ENCODE data around the gene DEFB124.

DNA sequence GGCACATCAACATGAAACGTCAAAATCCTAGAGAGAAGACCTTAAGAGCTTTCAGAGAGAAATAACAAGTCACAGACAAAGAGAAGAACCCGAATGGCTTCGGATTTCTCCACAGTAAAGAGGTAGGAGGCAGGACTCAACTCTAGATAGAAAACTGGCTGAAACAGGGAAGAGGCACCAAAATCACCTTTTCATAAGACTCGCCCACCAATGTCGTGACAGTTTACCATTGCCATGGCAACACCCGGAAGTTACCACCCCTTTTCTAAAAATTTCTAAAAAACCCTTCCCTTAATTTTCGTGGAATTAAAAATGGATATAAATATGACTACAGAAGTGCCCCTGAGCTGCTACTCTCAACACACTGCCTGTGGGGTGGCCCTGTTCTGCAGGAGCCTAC lies 56.6 kb downstream of the DEFB124 start:
- TF ChIP-seq CTCF (IDR thresholded peaks at IDR 0.05) (no peak), CREM (CRISPR knock-in tag; IDR thresholded peaks at IDR 0.05) (no peak), NR2C2 (CRISPR knock-in tag; IDR thresholded peaks at IDR 0.05) (no peak), CREB1 (CRISPR knock-in tag; IDR thresholded peaks at IDR 0.05) (no peak), NFYB (CRISPR knock-in tag; conservative IDR thresholded peaks at IDR 0.05; ENCODE audit: low read depth) (no peak), ZNF263 (CRISPR knock-in tag; IDR thresholded peaks at IDR 0.05; ENCODE audit: low read depth) (no peak), ZNF121 (CRISPR knock-in tag; IDR thresholded peaks at IDR 0.05) (no peak), SMAD3 (CRISPR knock-in tag; IDR thresholded peaks at IDR 0.05; ENCODE audit: borderline replicate concordance) (no peak), ATF2 (CRISPR knock-in tag; IDR thresholded peaks at IDR 0.05; ENCODE audit: borderline replicate concordance, low read depth) (no peak)

All from WTC11 (cell line).